Measurements from ENCODE around the gene AK4. TPM values are rescaled to one million over a fixed set of nuclear protein-coding genes. Genes with fewer than 3 reads are reported as not detected.
"Not testable (repeated sequence)": the region's sequence is repeated elsewhere in the genome, so short reads cannot be mapped to it uniquely, and the experiment has no call there.

The AK4 gene
- polyA plus RNA-seq, 3 donors: 43.5 to 68.6 (median 65.7) TPM

DNA sequence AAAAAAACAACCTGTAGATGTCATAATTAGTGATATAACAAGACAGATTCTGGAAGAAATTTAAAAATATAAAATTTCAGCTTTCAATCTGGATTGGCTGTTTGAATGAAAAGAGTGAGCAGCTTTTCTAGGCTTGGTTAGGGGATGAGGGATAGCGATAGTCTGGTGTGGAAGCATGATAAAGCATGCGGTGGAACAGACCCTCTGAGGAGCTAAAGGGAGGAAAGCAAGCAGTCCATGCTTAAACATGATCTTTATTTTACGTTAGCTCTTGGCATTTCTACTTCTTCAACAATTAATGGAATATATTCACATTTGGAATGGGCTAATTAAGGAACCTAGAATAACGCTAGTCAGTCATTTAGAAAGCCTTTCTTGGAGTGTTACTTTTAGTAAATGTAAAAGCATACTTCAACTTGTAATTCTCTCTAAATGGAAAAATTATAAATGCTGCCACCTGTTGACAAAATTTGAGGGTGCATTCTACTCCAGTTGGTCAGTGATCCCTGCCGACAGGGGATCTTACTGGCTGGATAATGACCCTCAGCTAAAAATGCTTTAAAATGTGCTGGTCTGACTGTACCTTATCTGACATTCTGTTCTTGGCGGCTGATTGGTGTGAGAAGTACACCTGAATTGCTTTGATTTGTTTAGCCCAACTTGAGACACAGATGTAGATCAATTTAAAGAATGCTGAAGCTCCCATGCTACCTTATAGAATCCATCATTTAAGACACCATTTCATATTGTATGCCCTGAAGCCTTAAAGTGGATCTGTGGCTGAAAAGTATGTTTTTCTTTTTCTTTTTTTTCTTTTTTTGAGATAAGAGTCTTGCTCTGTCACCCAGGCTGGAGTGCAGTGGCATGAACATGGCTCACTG lies 61.2 kb downstream of the AK4 start:
- DNase-seq (ENCODE audit: low read depth in 3 of 3, low spot score in 2 of 3): peak in 2 of 3 donors; percentile 23 to 40

DNA sequence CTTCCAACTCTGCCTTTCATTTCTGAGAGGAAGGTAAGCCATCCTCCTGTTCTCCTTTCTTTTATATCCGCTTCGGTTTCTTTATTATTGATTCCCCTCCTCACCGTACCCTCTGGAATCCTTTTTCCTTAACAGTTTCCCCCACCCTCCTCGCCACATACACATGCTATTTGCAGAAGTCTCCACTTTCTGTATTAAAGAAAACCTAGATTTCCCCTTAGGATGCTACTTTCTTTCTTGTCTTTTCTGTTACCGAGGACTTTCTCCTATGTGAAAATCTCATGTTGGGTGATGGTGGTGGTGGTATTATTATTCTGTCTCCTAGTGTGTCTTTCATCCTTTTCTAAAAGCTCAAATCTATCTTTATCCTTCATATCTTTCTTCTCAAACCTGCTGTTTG lies 62.3 kb downstream of the AK4 start:
- no peak for DNase-seq (ENCODE audit: low read depth in 3 of 3, low spot score in 2 of 3)

DNA sequence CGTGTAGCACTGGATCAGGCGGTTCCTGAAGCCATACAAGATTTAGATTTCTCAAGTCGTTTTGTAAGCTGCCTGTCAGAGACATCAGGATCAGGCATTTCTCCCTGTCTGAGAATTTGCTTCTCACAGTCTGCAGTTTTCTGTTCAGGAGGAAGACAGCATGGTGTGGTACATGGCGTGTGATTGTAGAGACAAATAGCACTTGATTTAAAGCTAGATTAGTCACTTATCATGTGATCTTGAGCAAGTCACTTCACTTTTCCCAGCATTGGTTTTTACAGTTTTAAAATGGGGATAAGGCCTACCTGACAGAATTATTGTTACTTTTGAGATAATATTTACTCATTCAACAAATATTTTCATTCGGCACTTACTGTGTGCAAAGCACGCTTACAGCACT lies 63.3 kb downstream of the AK4 start:
- DNase-seq (ENCODE audit: low read depth in 3 of 3, low spot score in 2 of 3): no peak

DNA sequence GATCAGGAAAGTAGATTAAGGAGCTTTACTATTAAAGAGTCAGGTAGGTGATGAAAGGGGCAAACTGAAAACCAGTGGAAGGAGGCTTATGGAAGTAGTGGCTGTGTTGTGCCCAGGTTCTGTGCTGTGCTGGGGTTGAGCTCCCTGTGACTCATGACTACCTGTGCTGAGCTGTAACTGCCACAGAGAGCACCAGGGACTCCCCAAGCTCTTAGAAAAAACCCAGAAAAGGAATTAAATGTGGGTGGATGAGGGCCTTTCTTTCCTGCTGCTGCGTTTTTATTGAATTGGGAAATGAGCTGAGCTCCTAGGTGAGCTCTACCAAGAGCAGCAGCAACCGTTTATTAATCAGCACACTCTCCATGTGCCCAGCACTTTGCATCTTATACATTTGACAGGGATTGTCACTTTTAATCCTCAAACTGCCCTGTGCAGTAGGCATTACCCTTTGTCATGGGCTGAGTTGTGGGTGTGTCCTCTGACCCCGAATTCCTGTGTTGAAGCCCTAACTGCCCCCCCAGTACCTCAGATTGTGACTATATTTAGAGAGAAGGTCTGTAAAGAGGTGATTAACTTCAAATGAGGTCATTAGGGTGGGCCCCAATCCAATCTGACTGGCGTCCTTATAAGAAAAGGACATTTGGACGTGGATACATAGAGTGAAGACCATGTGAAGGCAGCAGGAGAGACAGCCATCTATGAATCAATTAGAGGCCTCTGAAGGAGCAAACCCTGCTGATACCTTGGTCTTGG lies 65.4 kb downstream of the AK4 start:
- DNase-seq (ENCODE audit: low read depth in 3 of 3, low spot score in 2 of 3): no peak

DNA sequence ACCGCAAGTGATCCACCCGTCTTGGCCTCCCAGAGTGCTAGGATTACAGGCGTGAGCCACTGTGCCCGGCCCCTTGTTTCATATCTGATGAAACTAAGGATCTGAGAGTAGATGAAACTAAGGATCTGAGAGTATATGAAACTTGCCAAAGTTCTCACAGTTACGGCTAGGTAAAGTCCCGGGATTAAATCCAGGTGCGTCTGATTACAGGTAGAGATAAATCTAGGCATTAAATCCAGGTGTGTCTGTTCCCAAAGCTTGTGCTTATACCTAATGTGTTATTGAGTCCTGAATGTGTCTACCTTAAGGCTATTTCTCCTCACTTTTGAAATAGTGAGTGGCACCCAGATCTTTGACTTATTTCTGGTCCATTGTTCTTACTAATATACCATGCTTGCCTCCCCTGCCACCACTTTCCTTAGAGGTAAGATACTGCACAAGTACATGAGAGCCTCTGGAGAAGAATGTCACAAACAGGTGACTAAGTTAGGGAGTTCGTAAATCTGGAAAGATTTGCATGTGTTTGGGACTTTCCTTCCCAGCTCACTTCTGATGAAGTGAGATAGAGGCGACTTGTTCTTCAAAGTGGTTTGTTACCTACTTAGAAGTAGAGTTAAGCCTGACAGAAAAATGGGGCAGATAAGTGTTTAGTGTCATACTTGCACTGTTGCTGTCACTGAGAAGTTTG lies 66.5 kb downstream of the AK4 start:
- DNase-seq (ENCODE audit: low read depth in 3 of 3, low spot score in 2 of 3): no peak

DNA sequence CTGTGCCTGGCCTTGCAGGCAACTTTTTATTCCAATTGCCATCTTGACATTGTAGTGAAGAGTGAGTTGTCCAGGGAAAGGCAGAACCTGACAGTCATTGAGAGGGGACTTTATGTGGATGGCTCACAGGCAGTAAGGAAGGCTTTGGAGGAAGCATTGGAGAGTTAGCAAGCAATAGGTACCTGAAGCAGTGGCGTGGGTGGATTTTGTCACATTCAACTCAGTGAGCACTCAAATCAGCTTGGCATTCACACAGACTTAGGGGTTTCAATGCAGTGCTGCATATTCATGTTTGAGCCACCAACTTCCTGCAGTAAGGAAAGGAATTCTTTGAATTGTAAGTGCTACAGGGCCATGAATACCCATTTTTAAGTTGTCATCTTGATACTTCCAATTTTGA lies 69.0 kb downstream of the AK4 start:
- DNase-seq (ENCODE audit: low read depth in 3 of 3, low spot score in 2 of 3): no peak

DNA sequence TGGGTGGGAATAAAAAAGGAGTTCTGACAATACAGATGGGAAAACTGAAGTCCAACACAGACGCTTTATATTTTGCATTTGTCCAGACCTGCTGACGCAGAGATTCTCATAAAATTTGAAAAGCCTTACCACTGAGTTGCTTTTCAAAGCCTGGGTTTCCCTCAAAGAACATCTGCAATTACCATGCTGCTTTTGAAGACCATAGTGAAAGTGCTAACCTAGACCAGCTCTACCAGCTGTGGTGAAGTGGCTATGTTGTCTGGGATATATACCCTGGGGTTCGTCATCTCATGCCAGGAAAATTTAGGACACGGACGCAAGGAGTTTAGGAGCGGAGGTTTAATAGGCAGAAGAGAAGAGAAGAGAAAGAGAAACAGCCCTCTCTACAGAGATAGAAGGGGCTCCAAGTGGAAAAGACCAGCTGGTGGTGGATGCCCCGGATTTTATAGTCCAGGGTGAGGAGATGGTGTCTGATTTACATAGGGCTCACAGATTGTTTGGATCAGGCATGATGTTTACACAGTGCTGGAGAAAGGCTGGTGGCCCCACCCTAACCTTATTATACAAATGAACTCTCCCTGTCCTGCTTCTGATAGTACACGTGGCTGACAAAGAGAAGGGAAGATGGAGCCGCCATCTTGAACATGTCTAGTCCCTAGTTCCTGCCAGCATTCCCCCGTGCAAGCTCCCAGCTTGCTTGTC lies 73.8 kb downstream of the AK4 start:
- no peak for DNase-seq (ENCODE audit: low read depth in 3 of 3, low spot score in 2 of 3)

DNA sequence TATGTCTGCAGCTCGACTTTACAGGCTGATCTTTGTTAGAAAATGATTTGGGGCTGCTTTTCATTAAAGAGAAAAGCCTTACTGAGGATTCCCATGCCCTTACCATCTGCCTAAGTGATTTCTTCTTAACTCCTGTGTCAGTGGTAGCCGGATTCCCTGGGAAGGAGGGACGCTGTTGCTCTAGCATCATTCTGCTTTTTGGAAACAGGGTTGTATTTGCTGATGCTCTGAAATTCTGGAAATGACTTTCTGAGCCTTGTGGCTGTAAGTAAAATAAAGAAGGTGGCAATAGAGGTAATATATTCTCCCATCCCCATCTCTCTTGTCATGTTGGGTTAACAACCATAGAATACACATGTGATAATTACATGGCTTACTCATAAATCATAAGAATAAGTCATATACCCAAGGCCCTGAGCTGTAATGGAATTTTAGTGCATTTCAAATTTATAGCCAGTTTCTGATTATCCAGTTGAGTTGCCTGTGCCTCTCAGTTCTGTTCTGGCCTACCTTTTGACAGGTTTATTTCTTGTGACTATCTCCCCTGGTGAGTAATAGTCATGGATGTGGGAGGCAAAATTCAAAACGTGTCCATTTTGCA lies 74.4 kb downstream of the AK4 start:
- DNase-seq (ENCODE audit: low read depth in 3 of 3, low spot score in 2 of 3): no peak

DNA sequence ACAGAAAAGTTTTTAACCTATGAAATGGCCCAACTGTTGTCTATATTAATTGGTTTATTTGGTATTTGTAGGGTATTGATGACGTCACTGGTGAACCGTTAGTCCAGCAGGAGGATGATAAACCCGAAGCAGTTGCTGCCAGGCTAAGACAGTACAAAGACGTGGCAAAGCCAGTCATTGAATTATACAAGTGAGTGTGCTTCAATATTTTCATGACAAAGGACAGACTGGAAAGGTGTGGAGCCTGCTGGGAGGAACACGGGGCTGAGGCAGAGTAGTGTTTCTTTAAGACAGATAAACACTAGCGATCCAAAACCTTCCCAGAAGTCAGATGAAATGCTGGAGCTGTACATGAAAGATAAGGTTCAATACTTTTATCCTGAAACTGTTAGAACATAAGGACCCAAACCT lies 76.7 kb downstream of the AK4 start:
- no peak for DNase-seq (ENCODE audit: low read depth in 3 of 3, low spot score in 2 of 3)

DNA sequence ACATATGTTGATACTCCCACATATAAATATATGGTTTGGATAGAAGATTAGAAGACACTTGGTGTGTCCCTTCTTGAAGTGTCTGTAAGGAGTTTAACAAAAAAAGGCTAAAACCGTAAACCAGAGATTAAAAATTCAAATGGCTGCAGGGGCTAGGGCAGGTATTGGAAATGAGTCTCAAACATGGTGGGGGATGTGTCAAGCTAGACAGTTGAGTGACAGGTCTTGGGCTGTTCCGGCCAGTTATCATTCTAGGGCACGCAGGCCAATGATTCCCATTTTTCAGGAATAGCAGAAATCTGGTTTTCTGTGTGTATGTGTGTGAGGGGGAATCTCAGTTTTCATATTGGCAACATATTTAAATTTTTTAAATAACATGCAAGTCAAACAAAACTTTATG lies 77.2 kb downstream of the AK4 start:
- DNase-seq (ENCODE audit: low read depth in 3 of 3, low spot score in 2 of 3): no peak

DNA sequence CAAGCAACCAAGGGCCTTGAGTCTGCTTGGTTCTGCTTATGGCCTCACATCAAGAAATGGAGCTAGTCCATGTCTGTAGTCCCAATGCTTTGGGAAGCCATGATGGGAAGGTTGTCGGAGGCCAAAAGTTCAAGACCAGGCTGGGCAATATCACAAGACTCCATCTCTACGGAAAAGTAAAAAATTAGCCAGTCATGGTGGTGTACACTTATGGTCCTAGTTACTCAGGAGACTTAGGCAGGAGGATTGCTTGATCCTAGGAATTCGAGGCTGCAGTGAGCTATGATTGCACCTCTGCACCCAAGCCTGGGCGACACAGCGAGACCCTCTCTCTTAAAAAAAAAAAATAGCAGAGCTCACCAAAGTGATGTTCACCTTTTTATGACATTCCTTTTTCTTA lies 81.2 kb downstream of the AK4 start:
- DNase-seq (ENCODE audit: low read depth in 3 of 3, low spot score in 2 of 3): no peak

DNA sequence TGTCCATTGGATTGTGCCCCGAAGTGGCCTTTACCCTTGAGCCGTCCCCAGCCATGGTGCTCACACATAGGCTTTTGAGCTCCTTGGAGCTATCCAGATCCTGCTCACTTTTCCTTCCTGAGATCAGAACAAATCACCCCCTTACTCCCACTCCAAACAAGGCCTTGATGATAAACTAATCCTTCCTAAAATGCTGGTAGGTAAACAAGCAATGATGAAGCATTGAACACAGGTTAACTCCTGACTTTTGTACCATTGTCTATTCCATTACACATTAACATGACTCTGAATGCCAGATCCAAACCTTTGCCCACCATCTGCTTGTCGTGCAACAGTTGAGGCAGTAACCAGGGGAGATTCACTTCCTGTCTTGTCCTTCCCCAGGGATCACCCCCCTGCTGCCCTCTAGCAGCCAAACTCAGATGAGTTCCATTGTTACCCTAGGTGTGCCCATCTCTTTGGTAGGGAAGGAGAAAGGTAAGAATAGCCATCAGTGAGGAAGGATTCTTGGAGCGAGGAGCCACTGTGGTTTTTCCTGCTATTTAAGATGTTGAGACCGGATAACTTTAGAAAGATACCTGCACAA lies 81.8 kb downstream of the AK4 start:
- no peak for DNase-seq (ENCODE audit: low read depth in 3 of 3, low spot score in 2 of 3)

DNA sequence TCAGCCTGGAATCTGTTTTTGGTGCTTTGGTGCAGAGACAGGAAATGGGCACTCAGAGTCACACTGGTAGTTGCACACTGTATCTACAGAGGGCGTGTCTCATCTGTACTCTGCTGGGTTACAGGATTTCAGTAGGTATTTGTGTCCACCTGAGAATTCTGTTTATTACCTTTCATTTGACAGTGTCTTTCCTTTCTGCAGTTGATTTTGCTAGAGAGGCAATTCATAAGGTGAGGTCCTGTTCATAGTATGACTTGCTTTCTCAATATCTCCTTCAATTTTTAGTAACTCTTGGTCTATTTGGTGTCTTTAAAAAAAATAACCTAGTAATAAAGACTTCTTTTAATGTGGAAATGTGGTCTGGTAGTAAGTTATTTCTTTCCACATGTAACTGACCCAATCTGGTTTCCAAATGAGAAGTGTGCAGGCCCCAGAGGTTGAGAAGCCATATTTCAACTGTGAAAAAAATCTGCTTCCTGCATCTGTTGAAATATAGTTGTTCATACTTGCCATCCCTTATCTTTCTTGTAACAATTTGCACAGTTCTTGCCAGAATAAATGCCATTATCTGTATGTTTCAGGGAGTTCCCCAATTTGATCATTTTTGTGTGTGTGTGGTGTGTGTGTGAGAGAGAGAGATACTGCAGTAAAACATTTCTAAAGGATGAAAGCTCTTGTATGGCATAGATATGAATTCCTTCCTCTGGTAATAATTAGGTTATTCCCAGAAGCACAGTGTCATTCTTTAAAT lies 82.9 kb downstream of the AK4 start:
- DNase-seq (ENCODE audit: low read depth in 3 of 3, low spot score in 2 of 3): no peak

DNA sequence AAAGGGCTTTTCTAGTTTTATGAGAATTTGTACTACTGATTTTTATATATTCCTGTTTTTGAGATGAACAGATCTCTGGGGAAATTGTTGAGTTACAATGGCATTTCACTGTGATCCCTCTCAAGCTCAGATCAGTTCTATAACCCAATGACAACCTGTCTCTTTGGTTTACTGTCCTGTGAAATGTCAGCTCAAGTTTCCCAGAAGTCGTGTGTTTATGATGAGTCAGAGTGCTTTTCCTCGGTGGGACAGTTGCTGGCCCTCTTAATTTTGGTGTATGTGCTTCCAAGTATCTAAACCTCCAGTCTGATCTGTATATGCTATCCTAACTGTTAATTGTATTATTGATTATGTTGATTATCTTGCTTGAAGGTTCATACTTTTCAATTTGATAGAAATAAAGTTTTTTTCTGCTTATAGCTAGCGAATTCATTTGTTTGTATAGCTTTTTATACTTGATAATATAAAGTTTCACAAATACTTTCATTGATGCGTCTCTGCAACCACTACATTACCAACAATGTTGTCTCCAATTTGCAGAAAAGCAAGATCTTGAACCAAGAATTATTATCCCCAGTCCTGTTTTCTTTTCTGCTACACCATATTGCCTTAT lies 83.8 kb downstream of the AK4 start:
- DNase-seq (ENCODE audit: low read depth in 3 of 3, low spot score in 2 of 3): no peak

DNA sequence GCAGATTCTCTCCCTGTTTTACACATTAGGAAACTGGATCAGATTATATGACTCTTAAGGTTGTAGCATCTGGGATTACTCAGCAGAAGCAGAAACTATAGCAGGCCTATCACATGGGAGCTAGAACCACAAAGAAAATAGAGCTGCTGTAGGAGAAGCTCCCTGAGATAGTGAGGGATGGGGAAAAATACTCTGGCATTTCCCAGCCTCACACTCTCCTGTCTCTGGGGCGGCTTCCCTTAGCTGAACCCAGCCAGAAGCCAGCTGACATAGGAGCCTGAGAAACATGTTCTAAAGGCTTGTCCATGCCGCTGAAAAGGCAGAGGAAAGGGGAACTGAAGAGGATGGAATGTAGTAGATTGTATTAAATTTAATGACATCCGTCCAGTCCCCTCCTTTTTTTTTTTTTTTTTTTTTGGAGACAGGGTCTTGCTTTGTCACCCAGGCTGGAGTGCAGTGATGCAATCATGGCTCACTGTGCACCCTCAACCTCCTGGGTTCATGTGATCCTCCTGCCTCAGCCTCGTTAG lies 84.5 kb downstream of the AK4 start:
- DNase-seq (ENCODE audit: low read depth in 3 of 3, low spot score in 2 of 3): no peak

DNA sequence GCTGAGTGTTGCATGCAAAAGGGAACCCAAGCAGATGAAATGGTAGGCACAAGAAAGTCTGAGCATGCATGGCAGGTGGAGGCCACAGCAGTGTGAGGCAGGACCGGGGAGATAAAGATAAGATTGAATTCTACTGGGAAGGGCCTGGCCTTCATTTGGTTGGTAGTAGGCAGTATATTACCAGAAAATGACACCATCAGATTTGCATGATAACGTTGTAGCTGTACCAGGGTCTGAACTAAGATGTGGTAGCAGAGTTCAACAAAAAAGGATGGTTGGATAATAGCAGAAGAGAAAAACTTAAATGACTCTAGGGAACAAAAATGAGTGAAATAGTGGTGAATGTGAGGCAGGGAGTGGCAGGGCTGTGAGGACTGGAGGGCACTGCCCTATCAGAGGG lies 85.8 kb downstream of the AK4 start:
- no peak for DNase-seq (ENCODE audit: low read depth in 3 of 3, low spot score in 2 of 3)

DNA sequence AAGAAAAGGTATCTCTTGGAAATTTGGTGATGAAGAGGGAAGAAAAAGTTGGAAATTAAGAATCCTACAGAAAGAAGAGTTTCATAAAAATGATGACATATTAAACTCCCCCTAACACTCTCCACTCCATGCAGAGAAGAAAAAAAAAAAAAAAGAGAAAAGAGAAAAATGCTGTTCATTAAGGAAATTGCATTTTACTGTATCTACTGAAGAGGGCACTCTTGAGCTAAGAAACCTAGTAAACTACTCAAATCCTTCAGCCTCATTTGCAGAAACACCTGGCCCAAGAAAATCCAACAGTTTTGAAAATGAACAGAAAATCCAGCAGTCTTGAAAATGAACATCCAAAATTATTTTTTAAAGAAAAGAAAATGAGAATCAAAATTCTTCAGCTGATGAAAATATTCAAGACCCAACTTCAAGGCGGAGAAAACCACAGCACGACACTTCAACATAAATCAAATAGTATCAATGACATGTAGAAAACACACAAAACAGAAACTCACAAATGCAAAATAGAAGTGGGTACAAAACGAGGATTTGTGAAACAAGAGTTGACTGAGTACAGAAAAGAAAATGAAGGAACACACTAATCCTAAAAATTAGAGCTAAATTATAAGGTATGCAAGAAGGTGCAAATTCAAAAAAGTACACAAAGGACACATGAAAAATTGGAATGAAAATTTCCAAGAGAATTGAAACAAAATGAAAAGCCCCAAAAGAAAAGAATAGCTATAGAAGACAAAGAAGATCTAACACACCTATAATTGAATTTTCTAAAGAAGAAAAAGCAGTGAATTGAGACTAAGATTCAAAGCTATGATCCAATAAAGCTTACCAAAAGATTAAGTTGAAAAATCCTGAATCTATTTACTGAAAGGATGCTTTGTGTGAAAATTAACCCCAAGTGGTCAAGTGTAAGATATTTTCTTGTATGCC lies 88.1 kb downstream of the AK4 start:
- no peak for DNase-seq (ENCODE audit: low read depth in 3 of 3, low spot score in 2 of 3)

DNA sequence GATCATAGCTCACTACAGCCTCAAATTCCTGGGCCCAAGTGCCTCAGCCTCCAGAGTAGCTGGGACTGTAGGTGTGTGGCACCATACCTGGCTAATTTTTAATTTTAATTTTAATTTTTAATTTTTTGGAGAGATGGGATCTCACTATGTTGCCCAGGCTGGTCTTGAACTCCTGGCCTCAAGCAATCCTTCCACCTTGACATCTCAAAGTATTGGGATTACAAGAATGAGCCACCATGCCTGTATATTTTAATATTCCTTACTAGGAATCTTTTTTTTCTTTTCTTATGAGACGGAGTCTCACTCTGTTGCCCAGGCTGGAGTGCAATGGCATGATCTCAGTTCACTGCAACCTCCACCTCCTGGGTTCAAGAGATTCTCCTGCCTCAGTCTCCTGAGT lies 89.1 kb downstream of the AK4 start:
- DNase-seq (ENCODE audit: low read depth in 3 of 3, low spot score in 2 of 3): not testable (repeated sequence)

All from right renal cortex interstitium (tissue), 3 donors.